Measurements from ENCODE around the gene CDK7.

CDK7 gene

DNA sequence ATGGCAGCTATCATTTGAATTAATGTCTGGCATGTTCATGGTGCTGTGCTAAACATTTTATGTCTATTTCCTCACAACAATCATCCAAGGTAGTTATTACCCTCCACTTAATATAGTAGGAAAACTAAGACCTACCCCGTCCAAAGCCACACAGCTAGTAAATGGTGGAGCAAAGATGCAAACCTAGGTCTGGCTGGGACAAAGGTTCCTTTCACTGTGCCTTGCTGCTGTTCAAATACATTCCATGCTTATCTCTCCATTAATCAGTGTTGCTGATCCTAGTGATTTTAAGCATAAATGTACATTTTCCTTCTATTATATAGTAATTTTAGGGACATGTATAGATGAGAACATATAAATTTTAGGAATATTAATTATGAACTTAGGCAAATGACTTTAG is 59.2 kb downstream of the CDK7 start:
- DNase-seq (ENCODE audit: low spot score), result no peak

DNA sequence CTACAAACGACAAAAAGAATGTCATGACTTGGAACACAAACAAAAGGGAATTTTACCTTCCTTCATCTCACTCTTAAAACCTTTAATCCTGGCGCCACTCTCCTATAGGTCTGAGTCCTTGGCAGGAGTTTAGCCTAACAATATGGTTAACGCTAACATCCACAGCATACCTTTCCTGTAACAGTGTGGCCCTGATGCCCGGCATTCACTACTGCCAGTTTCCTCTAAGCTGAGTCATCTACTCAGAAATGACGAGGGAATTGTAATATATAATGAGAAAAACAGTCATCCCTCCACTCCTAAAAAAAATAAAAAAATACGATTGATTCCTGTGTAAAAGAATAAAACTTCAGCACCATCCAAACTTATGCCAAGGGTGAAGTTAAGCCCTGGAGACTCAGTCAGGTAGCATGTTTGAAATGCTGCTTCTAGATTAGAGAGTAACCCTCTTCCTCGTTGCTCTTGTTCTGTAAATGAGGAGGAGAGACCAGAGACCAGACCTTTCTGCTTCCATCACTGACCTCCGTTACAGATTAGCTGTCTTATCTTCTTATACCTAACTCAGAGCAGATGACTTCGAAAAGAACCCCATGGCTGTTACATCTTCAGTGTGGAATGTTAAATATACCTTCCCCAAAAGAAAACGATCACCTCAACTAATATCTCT is 60.5 kb downstream of the CDK7 start:
- no peak for DNase-seq (ENCODE audit: low spot score)

DNA sequence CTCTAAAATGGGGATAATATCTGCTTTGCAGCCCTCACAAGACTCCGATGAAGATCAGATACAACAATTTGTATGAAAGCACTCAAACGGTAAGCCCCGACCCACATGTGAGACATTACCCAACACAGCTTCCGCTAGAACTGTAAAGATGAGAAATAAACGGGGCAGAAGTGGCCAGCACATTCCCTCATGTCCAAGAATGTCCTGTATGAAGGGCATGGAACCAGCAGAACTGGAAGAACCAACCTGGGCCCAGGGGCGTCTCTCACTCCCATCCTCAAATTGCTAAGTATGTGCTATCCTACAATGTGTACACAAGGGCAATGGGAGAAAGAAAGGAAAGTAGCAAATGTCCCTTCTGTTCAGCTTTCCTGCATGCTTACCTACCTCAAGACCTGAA is 64.9 kb downstream of the CDK7 start:
- DNase-seq (ENCODE audit: low spot score), result no peak

DNA sequence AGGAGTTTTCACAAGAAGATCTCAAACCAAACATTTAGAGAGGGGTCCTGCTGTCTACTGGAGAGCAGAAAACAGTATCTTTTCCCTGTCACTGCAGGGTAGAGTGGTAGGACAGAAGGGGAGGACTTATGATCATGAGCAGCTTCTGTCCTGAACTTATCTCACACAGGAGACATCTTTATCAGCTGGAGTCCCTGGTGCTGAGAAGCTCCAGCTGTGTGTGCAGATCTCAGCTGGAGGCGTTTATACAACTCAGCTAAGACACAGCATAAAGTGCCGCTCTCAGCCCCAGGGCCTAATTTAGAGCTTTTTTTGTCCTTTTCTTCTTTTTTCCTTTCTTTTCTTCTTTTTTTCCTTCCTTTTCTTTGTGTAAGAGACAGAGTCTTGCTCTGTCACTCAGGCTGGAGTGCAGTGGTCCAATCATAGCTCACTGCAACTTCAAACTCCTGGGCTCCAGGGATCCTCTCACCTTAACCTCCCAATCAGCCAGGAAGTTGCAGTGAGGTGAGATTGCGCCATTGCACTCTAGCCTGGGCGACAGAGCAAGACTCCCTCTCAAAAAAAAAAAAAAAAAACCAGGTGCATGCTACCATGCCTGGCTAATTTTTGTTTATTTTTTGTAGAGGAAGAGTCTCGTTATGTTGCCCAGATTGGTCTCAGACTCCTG is 66.0 kb downstream of the CDK7 start:
- no peak for DNase-seq (ENCODE audit: low spot score)

DNA sequence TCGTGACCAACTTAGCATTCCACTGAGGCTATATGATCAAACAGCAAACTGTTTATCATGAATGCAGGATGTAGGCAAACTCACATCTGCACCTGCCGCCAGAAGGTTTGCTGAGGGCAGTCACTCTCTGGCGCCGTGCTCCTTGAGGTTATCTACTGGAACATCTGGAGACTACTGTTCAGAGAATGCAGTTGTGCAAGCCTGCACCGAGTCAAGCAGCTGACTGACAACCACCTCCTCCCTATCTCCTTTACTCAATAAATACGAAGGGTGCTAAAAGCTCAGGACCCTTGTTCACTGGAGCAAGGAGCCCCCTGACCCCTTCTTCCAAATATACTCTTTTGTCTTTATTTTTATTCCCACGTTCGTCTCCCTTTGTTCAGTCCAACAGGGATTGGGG is 70.8 kb downstream of the CDK7 start:
- no peak for DNase-seq (ENCODE audit: low spot score)

DNA sequence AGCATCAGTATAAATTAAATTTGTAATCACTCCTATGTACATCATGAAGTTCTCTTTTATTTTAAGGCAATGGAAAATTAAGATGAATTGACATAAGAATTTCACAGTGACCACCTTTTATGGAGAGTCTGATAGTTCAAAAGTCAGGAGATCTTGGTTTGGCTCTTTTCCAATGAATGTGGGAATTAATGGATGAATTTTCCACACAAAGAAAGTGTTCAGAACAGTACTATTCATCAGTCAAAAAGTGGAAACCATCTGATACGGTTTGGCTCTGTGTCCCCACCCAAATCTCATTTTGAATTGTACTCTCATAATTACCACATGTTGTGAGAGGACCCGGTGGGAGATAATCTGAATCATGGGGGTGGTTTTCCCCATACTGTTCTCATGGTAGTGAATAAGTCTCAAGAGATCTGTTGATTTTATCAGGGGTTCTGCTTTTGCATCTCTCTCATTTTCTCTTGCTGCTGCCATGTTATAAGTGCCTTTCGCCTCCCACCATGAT is 73.4 kb downstream of the CDK7 start:
- DNase-seq (ENCODE audit: low spot score), result no peak

DNA sequence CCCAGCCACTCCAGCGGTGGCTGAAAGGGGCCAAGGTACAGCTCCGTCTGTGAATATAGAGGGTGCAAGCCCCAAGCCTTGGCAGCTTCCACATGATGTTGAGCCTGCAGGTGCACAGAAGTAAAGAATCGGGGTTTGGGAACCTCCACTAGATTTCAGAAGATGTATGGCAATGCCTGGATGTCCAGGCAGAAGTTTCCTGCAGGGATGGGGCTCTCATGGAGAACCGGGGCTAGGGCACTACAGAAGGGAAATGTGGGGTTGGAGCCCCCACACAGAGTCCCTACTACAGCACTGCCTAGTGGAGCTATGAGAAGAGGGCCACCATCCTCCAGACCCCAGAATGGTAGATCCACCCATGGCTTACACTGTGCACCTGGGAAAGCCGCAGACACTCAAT is 74.7 kb downstream of the CDK7 start:
- DNase-seq (ENCODE audit: low spot score), result no peak

DNA sequence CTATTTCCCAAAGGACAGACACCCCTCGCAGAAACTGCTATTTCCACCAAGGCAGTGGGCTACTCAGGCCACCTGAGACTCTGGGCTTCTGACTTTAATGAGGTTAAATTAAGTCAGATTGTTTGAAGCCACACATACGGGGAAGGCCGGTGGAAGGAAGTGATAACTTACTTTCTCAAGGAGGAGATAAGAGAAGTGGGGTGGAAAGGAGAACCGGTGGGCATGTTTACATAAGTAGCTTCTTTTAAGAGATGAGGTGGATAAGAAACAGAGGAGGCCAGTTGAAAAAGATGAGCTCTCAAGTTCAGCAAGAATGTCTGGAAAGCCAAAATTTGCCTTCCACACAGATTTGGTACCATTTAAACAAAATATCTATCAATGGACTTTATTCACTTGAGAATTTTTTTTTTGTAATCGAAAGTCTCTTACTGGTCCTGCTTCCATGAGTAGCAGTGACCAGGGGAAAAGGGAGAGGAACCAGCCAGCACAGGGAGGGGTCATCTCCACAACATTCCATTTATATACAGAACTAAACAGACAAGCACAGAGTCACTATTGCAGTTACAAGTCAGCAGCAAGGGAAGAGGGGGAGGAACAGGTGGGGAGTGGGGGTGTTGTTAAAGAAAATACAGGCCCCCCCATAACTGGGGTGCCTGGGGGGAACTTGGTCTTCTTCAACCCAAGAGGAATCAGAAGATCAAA is 77.9 kb downstream of the CDK7 start:
- DNase-seq (ENCODE audit: low spot score), result no peak

DNA sequence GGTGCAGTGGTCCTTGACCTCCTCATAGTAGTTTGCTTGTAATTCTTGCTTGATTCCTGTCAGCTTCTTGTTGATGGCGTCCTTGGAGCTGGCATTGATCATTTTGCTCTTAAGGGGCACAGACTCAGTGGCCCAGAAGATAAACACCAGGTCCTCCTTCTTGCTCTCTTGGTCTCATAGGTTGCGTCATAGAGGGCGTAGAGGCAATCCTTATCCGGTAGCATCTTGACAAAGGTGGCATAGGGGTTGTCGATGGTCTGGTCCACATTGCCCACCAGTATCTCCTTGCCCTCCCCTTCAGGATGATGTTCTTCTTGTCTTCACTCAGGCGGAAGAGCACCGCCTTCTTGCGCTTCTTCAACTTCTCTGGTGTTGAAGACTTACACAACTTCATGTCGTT is 78.7 kb downstream of the CDK7 start:
- DNase-seq (ENCODE audit: low spot score), result no peak

DNA sequence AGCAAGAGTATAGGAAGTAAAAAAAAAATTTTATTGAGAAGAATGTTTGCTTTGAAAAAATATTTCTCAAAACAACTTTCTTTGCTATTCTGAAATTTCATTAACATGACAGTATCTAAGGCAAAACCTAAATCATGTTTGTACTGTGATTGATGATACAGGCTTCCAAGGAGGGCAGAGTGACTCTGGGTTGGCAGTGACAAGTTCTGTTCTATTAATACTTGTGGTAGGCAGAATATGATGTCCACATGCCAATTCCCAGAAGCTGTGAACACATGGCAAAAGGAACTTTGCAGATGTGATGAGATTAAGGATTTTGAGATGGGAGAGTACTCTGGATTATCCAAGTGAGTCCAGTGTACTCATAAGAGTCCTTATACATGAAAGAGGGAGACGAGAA is 81.3 kb downstream of the CDK7 start:
- DNase-seq (ENCODE audit: low spot score), result no peak

DNA sequence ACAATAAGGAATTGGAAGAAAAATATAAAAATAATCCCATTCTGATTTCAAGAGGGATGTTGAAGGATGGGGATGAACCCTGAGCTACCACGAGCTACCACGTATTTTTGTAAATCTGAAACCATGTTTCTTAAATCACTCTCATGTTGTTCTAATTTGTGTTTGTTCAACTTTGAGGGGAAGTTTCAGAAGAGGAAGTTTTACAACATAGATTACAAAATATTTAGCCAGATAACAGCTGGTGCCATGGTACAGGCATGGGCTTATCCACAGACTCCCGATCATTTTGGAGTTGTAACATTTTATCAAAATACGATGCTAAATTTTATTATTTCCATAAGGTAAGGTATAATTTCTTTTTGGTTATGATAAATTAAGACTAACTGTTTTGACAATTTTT is 82.7 kb downstream of the CDK7 start:
- DNase-seq (ENCODE audit: low spot score), result no peak

DNA sequence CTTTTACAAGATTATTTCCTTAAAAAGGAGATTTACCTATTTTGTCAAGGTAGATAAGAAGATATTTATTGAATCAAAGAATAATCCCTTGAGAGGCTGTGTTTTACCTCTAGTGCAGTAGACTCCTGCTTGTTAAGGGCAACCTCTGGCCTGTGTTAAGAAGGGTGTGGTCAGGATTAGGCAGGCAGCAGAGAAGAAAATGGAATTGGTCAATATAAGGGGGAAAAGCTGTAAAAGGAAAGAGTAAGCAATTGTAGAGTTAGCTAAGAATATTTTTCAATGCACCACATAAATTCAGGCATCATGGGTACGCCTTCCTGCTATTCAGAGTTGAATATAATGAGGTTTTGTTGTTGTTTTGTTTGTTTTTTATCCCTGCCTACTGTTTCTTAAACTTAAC is 91.7 kb downstream of the CDK7 start:
- DNase-seq (ENCODE audit: low spot score), result no peak

Measured in putamen (tissue), 1 donor.